GM19043 (cell line): ENCODE results near the gene CR1L.
A peak's percentile ranks its signal among the peaks of the same experiment; 100 is the strongest.
"Not testable (repeated sequence)": the region's sequence is repeated elsewhere in the genome, so short reads cannot be mapped to it uniquely, and the experiment has no call there.

ENCODE experiments used
- ATAC-seq: cut with Tn5 transposase; IDR thresholded peaks from one replicate; pipeline ENCODE4 v1.9.1; 2021; ENCODE audit warnings: low read depth; ENCODE audit not compliant: unreplicated experiment

The CR1L gene

GRCh38 chr1:207644852-207645634 lies at the start of gene CR1L:
Gene CR1L, plus strand, starts transcription at chr1:207645133. Its CDS starts 101 bp downstream, at chr1:207645234.
- peak; percentile 95 for ATAC-seq

- no peak for ATAC-seq
Observed at GRCh38 chr1:207603777-207604176, 41.2 kb upstream of the CR1L start.

- no peak for ATAC-seq
Observed at GRCh38 chr1:207605444-207606361, 39.2 kb upstream of the CR1L start.

- ATAC-seq, result no peak
Observed at GRCh38 chr1:207606362-207606755, 38.6 kb upstream of the CR1L start.

GRCh38 chr1:207612762-207613161 lies 32.2 kb upstream of the CR1L start:
- no peak for ATAC-seq

GRCh38 chr1:207619871-207620542 lies 24.9 kb upstream of the CR1L start:
- peak; percentile 98 for ATAC-seq

- no peak for ATAC-seq
Observed at GRCh38 chr1:207620543-207620893, 24.4 kb upstream of the CR1L start.

- ATAC-seq, result not testable (repeated sequence)
Observed at GRCh38 chr1:207625504-207626071, 19.3 kb upstream of the CR1L start.

- no peak for ATAC-seq
Observed at GRCh38 chr1:207626972-207627337, 18.0 kb upstream of the CR1L start.

GRCh38 chr1:207627496-207627895 lies 17.4 kb upstream of the CR1L start:
- ATAC-seq, result no peak

- no peak for ATAC-seq
Observed at GRCh38 chr1:207628776-207629175, 16.2 kb upstream of the CR1L start.

GRCh38 chr1:207631137-207631536 lies 13.8 kb upstream of the CR1L start:
- no peak for ATAC-seq

GRCh38 chr1:207633226-207633625 lies 11.7 kb upstream of the CR1L start:
- ATAC-seq, result no peak

GRCh38 chr1:207633699-207634289 lies 11.1 kb upstream of the CR1L start:
- ATAC-seq, result not testable (repeated sequence)

GRCh38 chr1:207634293-207634692 lies 10.6 kb upstream of the CR1L start:
- ATAC-seq, result not testable (repeated sequence)

- ATAC-seq, result not testable (repeated sequence)
Observed at GRCh38 chr1:207635569-207636186, 9.3 kb upstream of the CR1L start.

GRCh38 chr1:207638487-207639145 lies 6.3 kb upstream of the CR1L start:
- ATAC-seq, result not testable (repeated sequence)

GRCh38 chr1:207639362-207639761 lies 5.6 kb upstream of the CR1L start:
- not testable (repeated sequence) for ATAC-seq

- peak; percentile 27 for ATAC-seq
Observed at GRCh38 chr1:207644166-207644851, 624 bp upstream of the CR1L start.
